22Rv1 (cell line): ENCODE data around the gene KXD1.

Experiments
- ZFX ChIP-seq: fragments of 450-650 bp; IDR thresholded peaks from 2 replicates; pipeline ENCODE4 v1.6.1; 2017; ENCODE audit warnings: antibody characterized with exemption, borderline replicate concordance
- TF ChIP-seq, protein P1 (sequence below): fragments of 450-650 bp; IDR thresholded peaks from 2 replicates; pipeline ENCODE4 v1.5.1; 2017; ENCODE audit warnings: mild to moderate bottlenecking

- TF ChIP-seq, protein P1, sequence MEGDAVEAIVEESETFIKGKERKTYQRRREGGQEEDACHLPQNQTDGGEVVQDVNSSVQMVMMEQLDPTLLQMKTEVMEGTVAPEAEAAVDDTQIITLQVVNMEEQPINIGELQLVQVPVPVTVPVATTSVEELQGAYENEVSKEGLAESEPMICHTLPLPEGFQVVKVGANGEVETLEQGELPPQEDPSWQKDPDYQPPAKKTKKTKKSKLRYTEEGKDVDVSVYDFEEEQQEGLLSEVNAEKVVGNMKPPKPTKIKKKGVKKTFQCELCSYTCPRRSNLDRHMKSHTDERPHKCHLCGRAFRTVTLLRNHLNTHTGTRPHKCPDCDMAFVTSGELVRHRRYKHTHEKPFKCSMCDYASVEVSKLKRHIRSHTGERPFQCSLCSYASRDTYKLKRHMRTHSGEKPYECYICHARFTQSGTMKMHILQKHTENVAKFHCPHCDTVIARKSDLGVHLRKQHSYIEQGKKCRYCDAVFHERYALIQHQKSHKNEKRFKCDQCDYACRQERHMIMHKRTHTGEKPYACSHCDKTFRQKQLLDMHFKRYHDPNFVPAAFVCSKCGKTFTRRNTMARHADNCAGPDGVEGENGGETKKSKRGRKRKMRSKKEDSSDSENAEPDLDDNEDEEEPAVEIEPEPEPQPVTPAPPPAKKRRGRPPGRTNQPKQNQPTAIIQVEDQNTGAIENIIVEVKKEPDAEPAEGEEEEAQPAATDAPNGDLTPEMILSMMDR = peak; percentile 58
- TF ChIP-seq ZFX = no peak
These were observed 37.5 kb upstream of the KXD1 start for GRCh38 chr19:18519962-18520847.
